HL-60 (cell line): ENCODE results near the gene HHAT.
A peak's percentile ranks its signal among the peaks of the same experiment; 100 is the strongest.

Source experiments
- DNase-seq, 2 experiments: peaks; one replicate each; pipeline ENCODE4 v3.0.0-alpha.2; 2010 to 2020; ENCODE audit warnings: low read depth in 1 of 2, low spot score in 1 of 2
- H3K27ac ChIP-seq: fragments of 250-450 bp; sonication (Bioruptor Pico); replicated peaks from 2 replicates; pipeline ENCODE4 v1.5.1; 2020; ENCODE audit warnings: mild to moderate bottlenecking, moderate library complexity
- H3K27me3 ChIP-seq: fragments of 250-450 bp; sonication (Bioruptor Pico); 2 replicates; pipeline ENCODE4 v1.5.1; 2021; ENCODE audit warnings: mild to moderate bottlenecking, moderate library complexity; ENCODE audit not compliant: insufficient read depth, poor library complexity, severe bottlenecking
- H3K4me3 ChIP-seq: replicated peaks from 2 replicates; pipeline ENCODE4 v1.5.1; 2011; ENCODE audit warnings: mild to moderate bottlenecking, control low read depth, low read length; ENCODE audit not compliant: insufficient read depth
- GABPA ChIP-seq: IDR thresholded peaks from 2 replicates; pipeline ENCODE4 v1.6.1; 2012; ENCODE audit warnings: low read depth
- POLR2AphosphoS5 ChIP-seq: IDR thresholded peaks from 2 replicates; pipeline ENCODE4 v1.6.1; 2012; ENCODE audit warnings: low read depth
- SPI1 ChIP-seq: IDR thresholded peaks from 2 replicates; pipeline ENCODE4 v1.6.1; 2012; ENCODE audit warnings: low read depth, mild to moderate bottlenecking, borderline replicate concordance
- TF ChIP-seq, protein P1 (sequence below): IDR thresholded peaks from 2 replicates; pipeline ENCODE4 v1.6.1; 2012; ENCODE audit warnings: low read depth; ENCODE audit not compliant: insufficient replicate concordance
- TF ChIP-seq, protein P2 (sequence below): IDR thresholded peaks from one replicate; pipeline ENCODE4 v1.5.1; 2011; ENCODE audit warnings: low read length, control low read depth, inconsistent platforms; ENCODE audit not compliant: insufficient read depth

Gene HHAT

DNA sequence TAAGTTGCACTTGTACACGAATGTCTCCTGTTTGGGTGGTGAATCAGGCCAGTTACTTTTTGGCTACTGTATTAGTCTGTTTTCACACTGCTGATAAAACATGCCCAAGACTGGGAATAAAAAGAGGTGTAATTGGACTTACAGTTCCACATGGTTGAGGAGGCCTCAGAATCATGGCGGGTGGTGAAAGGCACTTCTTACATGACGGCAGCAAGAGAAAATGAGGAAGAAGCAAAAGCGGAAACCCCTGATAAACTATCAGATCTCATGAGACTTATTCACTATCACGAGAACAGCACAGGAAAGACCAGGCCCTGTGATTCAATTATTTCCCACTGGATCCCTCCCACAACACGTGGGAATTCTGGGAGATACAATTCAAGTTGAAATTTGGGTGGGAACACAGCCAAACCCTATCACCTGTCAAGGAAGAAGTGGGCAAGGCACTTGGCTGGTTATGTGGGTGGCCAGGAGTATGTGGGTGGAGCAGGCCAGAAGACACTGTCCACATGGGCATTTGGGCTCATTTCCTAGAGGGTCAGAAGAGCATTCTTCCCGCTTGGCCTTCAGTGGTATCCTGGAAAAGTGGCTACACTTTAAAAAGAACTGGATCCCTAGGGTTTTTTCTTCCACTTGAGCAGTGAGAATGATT lies 228.8 kb downstream of the HHAT start:
- TF ChIP-seq GABPA (no peak), POLR2AphosphoS5 (no peak), SPI1 (peak; percentile 55; the same call in 1 of the 2 replicates)
- TF ChIP-seq, protein P1, sequence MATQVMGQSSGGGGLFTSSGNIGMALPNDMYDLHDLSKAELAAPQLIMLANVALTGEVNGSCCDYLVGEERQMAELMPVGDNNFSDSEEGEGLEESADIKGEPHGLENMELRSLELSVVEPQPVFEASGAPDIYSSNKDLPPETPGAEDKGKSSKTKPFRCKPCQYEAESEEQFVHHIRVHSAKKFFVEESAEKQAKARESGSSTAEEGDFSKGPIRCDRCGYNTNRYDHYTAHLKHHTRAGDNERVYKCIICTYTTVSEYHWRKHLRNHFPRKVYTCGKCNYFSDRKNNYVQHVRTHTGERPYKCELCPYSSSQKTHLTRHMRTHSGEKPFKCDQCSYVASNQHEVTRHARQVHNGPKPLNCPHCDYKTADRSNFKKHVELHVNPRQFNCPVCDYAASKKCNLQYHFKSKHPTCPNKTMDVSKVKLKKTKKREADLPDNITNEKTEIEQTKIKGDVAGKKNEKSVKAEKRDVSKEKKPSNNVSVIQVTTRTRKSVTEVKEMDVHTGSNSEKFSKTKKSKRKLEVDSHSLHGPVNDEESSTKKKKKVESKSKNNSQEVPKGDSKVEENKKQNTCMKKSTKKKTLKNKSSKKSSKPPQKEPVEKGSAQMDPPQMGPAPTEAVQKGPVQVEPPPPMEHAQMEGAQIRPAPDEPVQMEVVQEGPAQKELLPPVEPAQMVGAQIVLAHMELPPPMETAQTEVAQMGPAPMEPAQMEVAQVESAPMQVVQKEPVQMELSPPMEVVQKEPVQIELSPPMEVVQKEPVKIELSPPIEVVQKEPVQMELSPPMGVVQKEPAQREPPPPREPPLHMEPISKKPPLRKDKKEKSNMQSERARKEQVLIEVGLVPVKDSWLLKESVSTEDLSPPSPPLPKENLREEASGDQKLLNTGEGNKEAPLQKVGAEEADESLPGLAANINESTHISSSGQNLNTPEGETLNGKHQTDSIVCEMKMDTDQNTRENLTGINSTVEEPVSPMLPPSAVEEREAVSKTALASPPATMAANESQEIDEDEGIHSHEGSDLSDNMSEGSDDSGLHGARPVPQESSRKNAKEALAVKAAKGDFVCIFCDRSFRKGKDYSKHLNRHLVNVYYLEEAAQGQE: no peak
- TF ChIP-seq, protein P2, sequence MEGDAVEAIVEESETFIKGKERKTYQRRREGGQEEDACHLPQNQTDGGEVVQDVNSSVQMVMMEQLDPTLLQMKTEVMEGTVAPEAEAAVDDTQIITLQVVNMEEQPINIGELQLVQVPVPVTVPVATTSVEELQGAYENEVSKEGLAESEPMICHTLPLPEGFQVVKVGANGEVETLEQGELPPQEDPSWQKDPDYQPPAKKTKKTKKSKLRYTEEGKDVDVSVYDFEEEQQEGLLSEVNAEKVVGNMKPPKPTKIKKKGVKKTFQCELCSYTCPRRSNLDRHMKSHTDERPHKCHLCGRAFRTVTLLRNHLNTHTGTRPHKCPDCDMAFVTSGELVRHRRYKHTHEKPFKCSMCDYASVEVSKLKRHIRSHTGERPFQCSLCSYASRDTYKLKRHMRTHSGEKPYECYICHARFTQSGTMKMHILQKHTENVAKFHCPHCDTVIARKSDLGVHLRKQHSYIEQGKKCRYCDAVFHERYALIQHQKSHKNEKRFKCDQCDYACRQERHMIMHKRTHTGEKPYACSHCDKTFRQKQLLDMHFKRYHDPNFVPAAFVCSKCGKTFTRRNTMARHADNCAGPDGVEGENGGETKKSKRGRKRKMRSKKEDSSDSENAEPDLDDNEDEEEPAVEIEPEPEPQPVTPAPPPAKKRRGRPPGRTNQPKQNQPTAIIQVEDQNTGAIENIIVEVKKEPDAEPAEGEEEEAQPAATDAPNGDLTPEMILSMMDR: no peak
- DNase-seq: peak in 1 of 2 experiments; percentile 44
- H3K27ac ChIP-seq: no peak overlapping the region
- no peak overlapping the region for H3K4me3 ChIP-seq
- H3K27me3 ChIP-seq: no peaks in the 10 kb centered on the region

GRCh38 chr1:210558302-210558701 lies 229.6 kb downstream of the HHAT start:
- Histone ChIP-seq H3K27ac (no peak overlapping the region), H3K27me3 (no peaks in the 10 kb centered on the region), H3K4me3 (no peak overlapping the region)
- no peak for DNase-seq
- TF ChIP-seq POLR2AphosphoS5 (no peak), SPI1 (no peak), GABPA (no peak)
- TF ChIP-seq, protein P2: no peak
- TF ChIP-seq, protein P1: no peak

DNA sequence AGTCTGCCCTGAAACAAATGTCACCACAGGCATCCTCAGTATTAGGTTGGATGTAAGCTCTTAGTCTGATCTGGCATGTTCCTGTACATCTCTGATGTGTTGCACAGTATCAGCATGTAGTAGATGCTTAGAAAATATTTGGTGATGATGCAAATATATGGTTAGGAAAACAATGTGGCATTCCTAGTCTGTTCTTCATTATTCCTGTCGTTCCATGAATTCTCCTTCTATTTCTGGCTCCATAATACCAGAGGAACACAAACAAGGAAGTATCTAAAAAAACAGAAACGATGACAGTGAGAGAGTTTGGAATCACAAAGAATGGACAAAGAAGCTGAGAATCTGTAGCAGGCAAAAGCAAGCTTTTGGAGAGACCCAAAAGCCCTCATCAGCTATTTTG lies 236.6 kb downstream of the HHAT start:
- Histone ChIP-seq H3K4me3 (no peak overlapping the region), H3K27ac (no peak overlapping the region), H3K27me3 (no peaks in the 10 kb centered on the region)
- no peak for DNase-seq
- TF ChIP-seq, protein P2: no peak
- TF ChIP-seq POLR2AphosphoS5: no peak
- TF ChIP-seq GABPA: no peak
- TF ChIP-seq SPI1: no peak
- TF ChIP-seq, protein P1: no peak
